ENCODE results near the gene TTC23L. TPM values are rescaled to one million over a fixed set of nuclear protein-coding genes. Genes with fewer than 3 reads are reported as not detected.
"Not testable (repeated sequence)": the region's sequence is repeated elsewhere in the genome, so short reads cannot be mapped to it uniquely, and the experiment has no call there.

TTC23L gene
- polyA plus RNA-seq (ENCODE audit: insufficient read length in 3 of 3), result 1 to 10 TPM; 3.2 to 3.6 (median 3.4) TPM

DNA sequence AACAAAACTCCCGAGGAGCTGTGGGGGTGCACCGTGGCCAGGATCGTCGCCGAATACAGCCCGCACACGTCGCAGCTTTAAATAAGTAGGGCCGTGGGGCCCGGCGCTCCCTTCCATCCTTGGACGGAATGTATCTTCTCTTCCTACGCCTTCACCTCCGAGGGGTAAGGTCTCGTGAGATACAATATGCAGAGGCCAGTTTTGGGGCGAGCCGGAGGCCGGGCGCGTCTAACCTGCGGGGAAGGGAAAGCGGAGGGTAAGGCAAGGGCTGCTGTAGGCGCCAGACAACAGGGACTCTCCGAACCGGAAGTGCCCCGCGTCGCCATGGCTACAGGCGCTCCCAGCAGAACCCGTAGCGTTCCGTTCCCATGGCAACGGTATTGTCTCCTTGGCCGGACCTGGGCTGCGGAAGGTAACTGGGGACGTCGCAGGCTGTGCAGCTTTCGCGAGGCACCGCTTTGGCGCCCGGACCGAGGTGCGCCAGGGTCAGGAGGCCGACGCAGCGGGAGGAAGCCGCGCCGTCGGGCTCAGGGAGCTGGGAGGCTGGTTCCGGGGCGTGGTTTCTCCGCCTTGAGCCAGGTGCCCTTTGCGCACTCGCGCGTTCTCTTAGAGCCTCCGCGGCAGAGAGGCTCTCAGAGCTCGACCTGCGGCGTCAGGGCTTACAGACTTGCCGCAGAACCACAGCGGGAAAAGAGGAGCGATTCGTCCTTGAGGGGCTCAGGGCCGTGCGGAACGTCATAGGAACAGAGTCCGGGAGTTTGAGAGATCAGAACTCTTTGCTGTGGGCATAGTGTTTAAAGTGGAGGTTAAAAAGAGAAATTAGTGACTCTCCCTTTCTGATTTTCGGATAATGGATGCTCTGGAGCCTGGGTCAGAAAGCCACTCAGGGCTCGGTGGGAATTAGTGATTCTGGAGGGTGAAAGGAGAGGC is at the start of gene TTC23L:
Gene TTC23L, plus strand, starts transcription at position 380 of the 930 bp plus-strand sequence. CDS start 1,508 bp downstream, outside the sequence.
- peak; percentile 80 to 86 (median 83) for DNase-seq (ENCODE audit: low read depth in 3 of 3, low spot score in 2 of 3)

- DNase-seq (ENCODE audit: low read depth in 3 of 3, low spot score in 2 of 3), result no peak
Observed at GRCh38 chr5:34789639-34790038, 49.3 kb upstream of the TTC23L start.

DNA sequence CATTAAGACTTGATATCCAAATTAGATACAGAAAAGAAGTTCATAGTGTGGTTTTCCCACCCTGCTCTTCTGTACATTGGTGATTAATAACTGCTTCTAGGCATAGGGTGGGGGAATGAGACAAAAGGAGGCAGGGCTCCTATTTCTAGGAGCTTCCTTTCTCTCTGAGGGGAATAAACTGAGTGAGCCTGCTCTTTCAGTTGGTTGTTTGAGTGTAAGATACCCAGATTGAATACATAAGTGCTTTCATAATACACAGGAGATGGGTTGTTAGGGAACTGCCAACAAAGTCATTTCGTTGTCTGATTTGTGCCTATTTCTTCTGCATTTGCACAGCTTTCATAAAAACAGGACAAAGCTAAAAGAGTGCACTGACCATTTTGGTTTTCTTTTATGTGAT is 48.9 kb upstream of the TTC23L start:
- DNase-seq (ENCODE audit: low read depth in 3 of 3, low spot score in 2 of 3), result no peak

GRCh38 chr5:34791761-34792244 is 47.2 kb upstream of the TTC23L start:
- no peak for DNase-seq (ENCODE audit: low read depth in 3 of 3, low spot score in 2 of 3)

GRCh38 chr5:34802834-34803563 is 36.0 kb upstream of the TTC23L start:
- DNase-seq (ENCODE audit: low read depth in 3 of 3, low spot score in 2 of 3), result no peak

DNA sequence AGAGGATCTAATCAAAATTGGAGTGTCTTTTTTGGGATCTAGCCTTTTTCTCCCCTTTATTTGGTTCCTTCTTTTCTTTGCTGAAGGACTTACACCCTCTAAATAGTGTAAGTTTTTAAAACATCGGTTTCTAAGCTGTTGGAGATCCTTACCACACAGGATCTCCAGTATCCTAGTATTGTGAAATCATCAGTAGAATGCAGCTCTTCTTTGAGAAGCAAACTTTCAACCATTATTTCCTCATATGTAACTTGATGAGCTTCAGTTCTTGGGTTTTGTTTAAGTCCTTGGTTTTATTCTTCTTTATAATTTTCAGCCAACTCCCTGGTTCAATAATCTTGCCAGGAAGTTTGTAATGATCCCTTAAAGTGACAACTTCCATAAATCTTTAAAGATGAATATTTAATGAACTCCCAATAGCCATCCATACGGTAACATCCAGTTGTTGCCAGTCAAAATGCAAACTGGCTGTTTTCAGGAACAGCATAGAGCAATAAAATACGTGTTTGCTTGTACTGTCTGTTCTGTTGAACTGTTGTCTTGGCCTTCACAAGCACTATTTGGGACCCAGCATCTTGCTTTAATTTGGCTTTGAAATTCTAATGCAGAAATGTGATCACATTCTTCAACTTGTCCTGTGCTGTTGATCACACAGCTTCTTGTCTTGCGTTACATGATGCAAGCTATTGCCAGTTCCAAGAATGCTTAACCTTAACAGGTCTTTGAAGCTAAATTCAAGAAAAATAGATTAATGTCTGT is 34.8 kb upstream of the TTC23L start:
- no peak for DNase-seq (ENCODE audit: low read depth in 3 of 3, low spot score in 2 of 3)

DNA sequence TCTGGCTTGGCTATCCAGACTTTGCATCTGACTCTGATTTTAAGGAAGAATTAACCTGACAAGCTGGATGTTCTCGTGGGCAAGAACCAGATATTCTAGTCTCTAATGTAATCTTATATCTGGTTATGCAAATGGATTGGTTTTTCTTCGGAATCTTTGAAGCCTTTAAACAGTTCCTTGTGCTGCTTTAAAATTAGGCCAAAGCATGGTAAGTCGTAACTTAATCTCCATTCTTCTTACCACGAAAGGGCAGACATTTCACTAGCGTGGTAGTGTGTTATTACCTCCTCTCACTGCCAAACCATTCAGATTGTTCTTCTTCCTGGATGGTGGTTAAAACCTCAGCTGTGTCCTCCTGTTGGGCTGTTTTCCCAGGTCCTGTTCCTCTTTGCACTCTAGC is 34.1 kb upstream of the TTC23L start:
- no peak for DNase-seq (ENCODE audit: low read depth in 3 of 3, low spot score in 2 of 3)

GRCh38 chr5:34806532-34806931 is 32.4 kb upstream of the TTC23L start:
- DNase-seq (ENCODE audit: low read depth in 3 of 3, low spot score in 2 of 3), result no peak

- DNase-seq (ENCODE audit: low read depth in 3 of 3, low spot score in 2 of 3), result no peak
Observed at GRCh38 chr5:34811706-34812105, 27.3 kb upstream of the TTC23L start.

DNA sequence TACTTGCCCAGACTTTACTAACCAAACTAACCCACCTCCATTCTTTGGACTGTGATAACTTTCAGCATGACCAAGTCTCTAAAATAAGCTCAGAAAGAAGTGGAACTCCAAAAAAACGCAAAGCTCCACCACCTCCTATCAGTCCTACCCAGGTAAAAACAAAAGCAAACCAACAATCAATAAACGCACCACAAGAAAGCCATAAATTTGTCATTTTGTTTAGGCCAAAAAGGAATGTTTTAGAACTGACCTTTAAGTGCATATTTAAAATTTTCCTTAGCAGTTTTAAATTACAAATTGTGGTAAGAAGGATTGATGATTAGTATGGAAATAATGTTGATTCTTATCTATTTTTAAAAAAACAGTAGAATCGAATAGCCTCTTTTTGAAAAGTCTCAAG is 25.5 kb upstream of the TTC23L start:
- no peak for DNase-seq (ENCODE audit: low read depth in 3 of 3, low spot score in 2 of 3)

DNA sequence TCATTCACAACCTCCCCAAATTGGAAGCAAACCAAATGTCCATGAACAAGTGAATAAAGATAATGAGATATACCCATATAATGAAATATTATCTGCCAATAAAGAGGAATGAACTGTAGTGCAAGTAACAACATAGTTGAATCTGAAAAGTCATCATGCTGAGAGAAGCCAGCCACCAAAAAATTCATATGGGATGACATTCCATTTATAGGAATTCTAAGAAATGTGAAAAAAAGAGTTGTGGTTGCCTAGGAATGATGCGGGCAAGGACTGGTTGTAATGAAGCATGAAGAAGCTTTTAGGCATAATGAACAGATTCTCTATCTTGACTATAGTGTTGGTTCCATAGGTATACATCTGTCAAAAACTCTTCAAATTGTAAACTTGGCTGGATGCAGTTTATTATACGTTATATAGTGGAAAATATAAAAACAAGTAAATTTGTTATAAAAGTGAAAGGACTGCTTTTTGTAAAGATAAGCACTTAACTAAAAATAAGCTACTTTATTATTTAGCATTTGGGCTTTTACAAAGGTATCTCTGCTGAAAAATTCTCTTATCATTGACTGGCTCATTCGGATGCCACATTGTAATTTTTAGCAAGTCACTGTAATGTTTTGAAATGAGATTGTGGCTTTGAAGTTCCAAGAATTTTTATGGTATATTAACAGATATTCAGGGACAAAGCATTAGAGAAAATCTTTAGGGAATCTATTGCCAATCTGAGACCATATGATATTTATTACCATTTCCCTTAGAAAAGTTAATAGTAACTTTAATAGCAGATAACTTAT is 21.2 kb upstream of the TTC23L start:
- DNase-seq (ENCODE audit: low read depth in 3 of 3, low spot score in 2 of 3), result no peak

- no peak for DNase-seq (ENCODE audit: low read depth in 3 of 3, low spot score in 2 of 3)
Observed at GRCh38 chr5:34818717-34819116, 20.2 kb upstream of the TTC23L start.

DNA sequence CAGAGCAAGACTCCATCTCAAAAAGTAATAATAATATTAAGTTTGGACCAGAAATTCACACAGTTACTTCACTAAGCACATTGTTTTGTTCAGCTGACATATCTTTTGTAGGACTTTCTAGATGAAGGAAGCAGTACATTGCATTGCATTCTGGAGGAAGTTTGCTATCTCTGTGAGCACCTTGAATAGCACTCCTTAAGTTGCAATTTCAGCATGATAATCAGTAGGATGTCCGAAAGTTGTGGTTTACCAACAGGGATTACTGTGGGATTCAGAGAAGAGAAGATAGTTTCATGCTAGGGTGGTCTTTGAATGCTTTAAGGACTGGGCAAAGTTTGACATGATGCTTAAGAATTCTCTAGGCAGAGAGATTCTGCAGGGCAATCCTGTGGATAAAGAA is 18.4 kb upstream of the TTC23L start:
- DNase-seq (ENCODE audit: low read depth in 3 of 3, low spot score in 2 of 3), result no peak

DNA sequence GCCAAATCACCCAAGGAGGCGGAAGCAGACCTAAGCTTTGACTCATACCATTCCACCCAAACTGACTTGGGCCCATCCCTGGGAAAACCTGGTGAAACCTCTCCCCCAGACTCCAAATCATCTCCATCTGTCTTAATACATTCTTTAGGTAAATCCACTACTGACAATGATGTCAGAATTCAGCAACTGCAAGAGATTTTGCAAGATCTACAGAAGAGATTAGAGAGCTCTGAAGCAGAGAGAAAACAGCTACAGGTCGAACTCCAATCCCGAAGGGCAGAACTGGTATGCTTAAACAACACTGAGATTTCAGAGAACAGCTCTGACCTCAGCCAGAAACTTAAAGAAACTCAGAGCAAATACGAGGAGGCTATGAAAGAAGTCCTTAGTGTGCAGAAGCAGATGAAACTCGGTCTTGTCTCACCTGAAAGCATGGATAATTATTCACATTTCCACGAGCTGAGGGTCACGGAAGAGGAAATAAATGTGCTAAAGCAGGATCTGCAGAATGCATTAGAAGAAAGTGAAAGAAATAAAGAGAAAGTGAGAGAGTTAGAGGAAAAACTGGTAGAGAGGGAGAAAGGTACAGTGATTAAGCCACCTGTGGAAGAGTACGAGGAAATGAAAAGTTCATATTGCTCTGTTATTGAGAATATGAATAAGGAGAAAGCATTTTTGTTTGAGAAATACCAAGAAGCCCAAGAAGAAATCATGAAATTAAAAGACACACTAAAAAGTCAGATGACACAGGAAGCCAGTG is 15.8 kb upstream of the TTC23L start:
- DNase-seq (ENCODE audit: low read depth in 3 of 3, low spot score in 2 of 3), result no peak

DNA sequence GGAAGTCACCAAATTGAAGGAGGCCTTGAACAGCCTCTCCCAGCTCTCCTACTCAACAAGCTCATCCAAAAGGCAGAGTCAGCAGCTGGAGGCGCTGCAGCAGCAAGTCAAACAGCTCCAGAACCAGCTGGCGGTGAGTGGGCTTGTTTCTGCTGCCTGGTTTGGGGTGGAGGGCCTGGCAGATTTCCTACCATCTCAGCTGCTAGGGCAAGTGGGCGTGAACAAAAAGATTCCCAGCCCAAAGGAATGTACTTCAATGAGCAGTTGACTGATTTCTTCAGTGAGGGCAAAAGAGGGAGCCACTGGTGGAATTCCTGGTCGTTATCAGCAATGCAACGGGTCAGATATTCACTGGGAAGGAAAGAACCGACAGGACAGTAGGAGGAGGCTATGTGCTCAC is 12.6 kb upstream of the TTC23L start:
- no peak for DNase-seq (ENCODE audit: low read depth in 3 of 3, low spot score in 2 of 3)

DNA sequence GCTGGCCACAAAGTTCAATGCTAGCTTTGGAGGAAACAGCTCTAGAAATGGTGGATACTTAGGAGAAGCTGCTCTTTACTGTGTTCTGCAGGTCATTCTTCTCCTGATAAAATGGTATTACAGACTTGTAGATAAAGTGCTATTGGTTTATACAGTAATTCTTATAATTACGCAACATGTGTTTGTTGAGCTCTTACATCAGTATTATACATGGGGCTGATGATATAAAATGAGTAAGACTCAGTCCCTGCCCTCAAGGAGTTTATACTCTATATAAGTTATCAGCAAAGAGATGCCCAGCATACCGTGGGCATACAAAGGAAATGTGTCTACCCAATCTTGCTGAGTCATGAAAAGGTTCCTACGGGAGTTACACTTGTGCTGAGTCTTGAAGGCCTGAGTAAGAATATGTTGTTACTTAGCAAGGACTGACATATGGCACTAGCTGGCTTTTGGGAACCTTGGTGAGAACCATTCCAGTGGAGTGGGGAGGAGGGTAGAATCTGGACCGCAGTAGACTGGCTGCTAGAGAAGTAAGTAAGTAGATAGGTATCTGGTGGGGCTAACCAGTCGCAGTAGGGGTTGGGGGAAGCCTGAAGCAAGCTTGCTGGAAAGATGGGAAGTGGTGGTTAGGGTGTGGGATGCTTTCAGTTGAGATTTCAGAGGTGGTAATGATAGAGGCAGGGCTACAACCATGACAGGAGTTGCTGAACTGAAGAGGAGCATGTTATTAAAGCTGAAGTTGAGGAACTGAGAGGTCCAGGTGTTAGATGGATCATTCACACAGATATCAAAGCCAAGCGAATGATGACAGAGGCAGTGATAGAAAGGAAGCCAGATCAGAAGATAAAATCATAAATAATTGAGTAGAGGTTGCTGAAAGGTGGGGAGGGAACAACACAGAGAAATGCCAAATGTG is 11.1 kb upstream of the TTC23L start:
- DNase-seq (ENCODE audit: low read depth in 3 of 3, low spot score in 2 of 3), result no peak

- not testable (repeated sequence) for DNase-seq (ENCODE audit: low read depth in 3 of 3, low spot score in 2 of 3)
Observed at GRCh38 chr5:34830827-34831226, 8.1 kb upstream of the TTC23L start.

DNA sequence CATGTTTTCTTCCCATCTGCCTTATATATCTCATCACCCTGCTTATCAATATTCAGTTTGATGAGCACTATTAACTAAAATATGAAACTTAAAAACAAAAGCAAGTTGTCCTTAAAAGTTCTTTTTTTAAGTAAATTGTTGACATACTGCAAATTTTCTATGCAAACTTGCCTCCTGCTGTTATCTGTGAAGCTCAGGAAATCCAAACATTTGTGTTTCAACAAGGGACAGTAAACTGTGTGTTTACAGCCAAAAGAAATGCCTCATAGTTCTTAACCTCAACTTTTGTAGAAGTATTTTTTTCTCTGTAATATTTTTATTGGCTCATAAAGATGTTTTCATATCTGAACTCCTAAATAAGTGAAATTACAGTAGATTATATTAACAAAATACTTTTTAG is 7.7 kb upstream of the TTC23L start:
- DNase-seq (ENCODE audit: low read depth in 3 of 3, low spot score in 2 of 3), result no peak
